Renal pelvis (tissue), 4 donors: ENCODE results near the gene ITGBL1. TPM values are rescaled to one million over a fixed set of nuclear protein-coding genes. Genes with fewer than 3 reads are reported as not detected.
A peak's percentile ranks its signal among the peaks of the same experiment; 100 is the strongest.

ENCODE experiments used
- DNase-seq: peaks from one replicate; pipeline ENCODE4 v3.0.0-alpha.2; 2013
- polyA plus RNA-seq, 3 donors: library from polyadenylated mRNA; unstranded; fragments of 120-200 nt; gene quantifications; one replicate each; pipeline ENCODE4 v1.2.1, GENCODE V29; 2013; ENCODE audit not compliant: insufficient read length in 3 of 3

ITGBL1 gene
- polyA plus RNA-seq, 3 donors, result 0.59 to 1.4 (median 0.78) TPM

- DNase-seq, result no peak
These were observed 172.5 kb downstream of the ITGBL1 start for GRCh38 chr13:101624981-101625380.

- no peak for DNase-seq
These were observed 174.6 kb downstream of the ITGBL1 start for GRCh38 chr13:101626925-101627555.

DNA sequence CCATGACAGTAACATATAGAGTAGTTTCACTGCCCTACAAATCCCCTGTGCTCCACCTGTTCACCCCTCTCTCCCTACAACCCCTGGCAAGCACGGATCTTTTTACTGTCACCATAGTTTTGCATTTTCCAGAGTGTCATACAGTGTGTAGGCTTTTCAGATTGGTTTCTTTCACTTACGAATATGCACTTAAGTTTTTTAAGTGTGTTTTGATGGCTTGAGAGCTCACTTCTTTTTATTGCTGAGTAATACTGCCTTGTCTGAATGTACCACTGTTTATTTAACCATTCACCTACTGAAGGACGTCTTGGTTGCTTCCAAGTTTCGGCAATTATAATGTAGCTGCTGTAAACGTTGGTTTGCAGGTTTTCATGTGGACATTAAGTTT, 175.1 kb downstream of the ITGBL1 start:
- DNase-seq, result no peak

DNA sequence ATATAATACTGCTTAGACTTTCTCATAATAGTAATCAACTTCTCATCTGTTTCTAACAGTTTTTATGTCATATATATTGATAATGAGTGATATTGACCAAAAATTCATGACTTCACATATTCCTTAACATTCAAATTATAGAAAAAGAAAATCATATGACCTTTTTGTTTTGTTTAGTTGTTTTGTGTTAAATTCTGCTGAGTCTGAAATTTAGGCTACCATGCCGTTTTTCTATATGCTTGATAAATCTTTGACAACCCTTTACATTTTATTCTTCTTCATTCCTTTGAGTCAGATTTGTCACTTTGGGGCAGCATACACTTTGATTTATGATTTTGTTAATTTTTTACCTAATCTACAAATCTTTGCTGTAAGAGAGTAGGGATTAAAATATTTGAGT, 176.4 kb downstream of the ITGBL1 start:
- DNase-seq, result no peak

- DNase-seq, result no peak
These were observed 178.9 kb downstream of the ITGBL1 start for GRCh38 chr13:101631395-101631794.

DNA sequence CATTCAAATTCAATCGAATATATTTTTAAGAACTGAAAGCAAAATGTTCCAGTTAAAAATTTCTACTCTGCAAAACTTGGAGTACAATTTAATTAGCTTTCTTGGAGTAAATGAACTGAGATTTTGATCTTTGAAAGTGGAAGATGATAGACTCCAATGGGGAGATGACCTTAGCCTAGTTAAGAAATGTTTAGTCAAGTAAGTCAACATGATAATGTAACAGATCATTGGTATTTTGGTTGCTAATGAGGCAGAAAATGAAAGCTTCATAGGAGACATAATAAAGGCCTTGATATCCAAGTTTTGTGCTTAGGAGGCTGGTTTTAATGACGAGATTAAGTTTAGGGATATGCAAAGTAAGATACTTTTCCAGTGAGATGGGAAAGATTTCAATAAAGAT, 181.7 kb downstream of the ITGBL1 start:
- no peak for DNase-seq

DNA sequence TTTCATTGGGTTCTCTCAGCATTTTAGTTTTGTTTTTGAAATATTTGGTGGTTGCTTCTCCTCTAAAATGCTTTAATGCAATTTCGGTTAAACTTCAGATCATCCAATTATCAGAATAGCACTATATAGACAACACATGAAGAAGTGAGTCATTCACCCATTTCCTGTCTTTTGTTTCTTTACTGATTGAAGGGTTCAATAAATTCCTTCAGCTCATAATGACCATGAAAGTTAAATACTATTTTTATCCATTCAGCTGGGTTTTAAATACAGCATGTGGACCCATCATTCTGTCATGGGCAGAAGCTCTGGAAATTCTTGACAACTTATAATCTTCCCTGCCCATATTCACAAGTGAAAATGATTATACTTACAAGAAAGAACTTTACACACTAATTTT, 187.2 kb downstream of the ITGBL1 start:
- no peak for DNase-seq

GRCh38 chr13:101640788-101641400, 188.4 kb downstream of the ITGBL1 start:
- DNase-seq, result no peak

GRCh38 chr13:101645871-101646270, 193.4 kb downstream of the ITGBL1 start:
- DNase-seq, result no peak

DNA sequence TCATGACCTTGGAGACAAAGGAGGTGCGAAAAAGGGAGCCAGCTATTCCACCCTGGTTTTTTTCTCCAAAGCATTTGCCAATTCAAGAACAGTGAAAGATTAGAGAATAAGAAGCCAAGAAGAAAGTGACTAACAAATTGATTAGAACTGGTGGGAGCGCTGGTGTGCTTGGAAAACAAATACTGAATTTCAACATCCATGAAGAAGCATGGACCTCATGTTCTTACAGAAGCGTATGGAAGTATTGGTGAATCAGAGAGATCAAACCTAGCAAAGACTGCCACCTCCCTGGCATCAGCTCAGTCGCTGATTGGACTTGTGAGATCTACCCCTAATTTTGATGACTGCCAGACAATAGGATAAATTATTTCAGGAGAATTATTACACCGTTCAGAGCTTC, 195.3 kb downstream of the ITGBL1 start:
- no peak for DNase-seq

- DNase-seq, result no peak
These were observed 196.5 kb downstream of the ITGBL1 start for GRCh38 chr13:101648766-101649487.

GRCh38 chr13:101649488-101650126, 197.1 kb downstream of the ITGBL1 start:
- DNase-seq, result peak; percentile 49

GRCh38 chr13:101654883-101655282, 202.4 kb downstream of the ITGBL1 start:
- no peak for DNase-seq

DNA sequence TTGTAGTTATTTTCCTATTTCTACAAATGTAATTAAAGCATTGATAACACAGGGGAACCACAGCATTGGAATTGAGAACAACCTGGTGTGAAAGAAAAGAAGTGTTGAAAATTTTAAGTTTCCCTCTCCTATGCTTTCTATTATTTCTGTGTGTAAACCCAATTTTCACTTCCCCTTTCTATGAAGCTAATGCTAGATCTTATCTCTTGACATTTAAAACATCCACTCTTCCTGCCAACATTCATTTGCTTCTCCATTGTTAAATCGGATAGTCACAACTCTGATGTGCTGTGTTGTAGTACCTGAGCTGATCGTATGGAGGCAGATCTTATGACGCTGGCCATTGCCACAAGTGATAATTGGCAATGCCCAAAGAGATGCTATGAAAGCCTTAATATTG, 203.0 kb downstream of the ITGBL1 start:
- DNase-seq, result no peak

DNA sequence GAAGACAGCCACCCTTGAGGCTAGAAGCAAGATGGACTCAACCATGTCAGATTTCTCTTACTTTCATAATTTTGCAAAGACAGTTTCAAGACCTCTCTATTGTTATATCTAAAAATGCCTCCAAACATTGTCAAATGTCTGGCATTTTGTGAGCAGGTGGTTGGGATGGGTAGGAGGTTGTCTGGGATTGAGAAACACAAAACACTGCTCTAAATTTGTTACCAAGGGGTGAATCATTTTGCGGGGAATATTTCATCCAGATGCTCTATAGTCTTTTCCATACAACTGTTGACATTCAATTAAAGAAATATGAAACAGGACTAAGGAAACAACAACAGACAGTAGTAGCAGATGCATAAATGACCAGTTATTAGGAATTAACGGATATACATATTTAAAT, 208.2 kb downstream of the ITGBL1 start:
- no peak for DNase-seq

- no peak for DNase-seq
These were observed 209.4 kb downstream of the ITGBL1 start for GRCh38 chr13:101661839-101662238.

- no peak for DNase-seq
These were observed 221.1 kb downstream of the ITGBL1 start for GRCh38 chr13:101673360-101674105.

GRCh38 chr13:101681834-101682233, 229.4 kb downstream of the ITGBL1 start:
- no peak for DNase-seq

DNA sequence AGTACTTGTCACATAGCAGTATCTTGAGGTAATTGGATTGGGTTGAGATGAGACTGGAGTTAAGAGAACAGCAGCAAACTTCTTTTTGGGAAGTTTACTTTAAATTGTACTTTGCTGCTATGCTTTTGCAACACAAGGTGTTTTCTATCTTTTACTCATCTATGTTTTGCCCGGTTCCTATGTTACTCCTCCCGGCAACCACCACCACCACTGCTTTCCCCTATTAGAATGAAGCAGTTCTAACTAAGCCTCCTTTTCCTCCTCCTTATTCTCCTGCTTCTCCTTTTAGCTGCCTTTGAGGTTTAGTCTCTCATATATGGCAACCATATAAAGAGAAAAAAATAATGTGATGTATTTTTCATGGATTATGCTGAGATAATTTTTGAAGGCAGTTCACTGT, 233.5 kb downstream of the ITGBL1 start:
- DNase-seq, result no peak

DNA sequence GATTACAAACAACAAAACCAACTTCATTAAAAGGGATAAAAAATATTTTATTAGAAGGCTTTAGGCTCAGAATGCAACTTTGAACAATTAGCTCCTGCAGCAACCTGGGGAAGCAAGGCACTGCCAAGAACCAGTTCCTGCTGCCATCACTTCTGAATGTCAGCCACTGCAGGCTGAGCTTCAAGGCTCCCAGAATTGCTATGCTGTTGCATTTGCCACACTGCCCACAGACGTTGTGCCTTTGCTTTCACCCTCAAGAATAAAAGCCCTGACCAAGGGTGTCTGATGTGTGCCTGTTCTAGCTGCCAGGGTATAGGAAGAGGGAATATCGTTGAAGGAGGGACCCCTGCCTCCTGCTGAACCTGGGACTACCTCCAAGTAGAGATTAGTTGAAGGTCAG, 238.4 kb downstream of the ITGBL1 start:
- DNase-seq, result no peak

- DNase-seq, result no peak
These were observed 238.9 kb downstream of the ITGBL1 start for GRCh38 chr13:101691341-101691860.
